CD4-positive, alpha-beta T cell (primary cell): ENCODE data around the gene MRPS24. TPM values are rescaled to one million over a fixed set of nuclear protein-coding genes. Genes with fewer than 3 reads are reported as not detected.

Experiments used
- ATAC-seq: fragments of 200-7000 bp; cut with Tn5 transposase; one replicate; pipeline ENCODE4 v1.10.0; 2022; ENCODE audit warnings: mild to moderate bottlenecking; ENCODE audit not compliant: poor library complexity
- CTCF ChIA-PET: fragments of 350-600 bp; sonication (Branson Sonifier 250); formaldehyde crosslinking; loops from one replicate; lab custom pipeline; 2021; ENCODE audit warnings: antibody characterized with exemption, inconsistent platforms; lab: Charles Lee
- POLR2A ChIA-PET: fragments of 350-600 bp; sonication (Branson Sonifier 250); formaldehyde crosslinking; loops from one replicate; lab custom pipeline; 2021; ENCODE audit warnings: antibody characterized with exemption, inconsistent platforms; lab: Charles Lee
- DNase-seq, 14 experiments: peaks; one replicate each; pipeline ENCODE4 v3.0.0-alpha.2; 2013 to 2020; ENCODE audit warnings: mixed read lengths in 2 of 14
- H3K27ac ChIP-seq, 2 donors: one replicate each; pipeline versions ENCODE4 v1.5.1 to v1.7.0; 2013; ENCODE audit warnings: low read length in 2 of 2, low read depth in 1 of 2, mild to moderate bottlenecking in 1 of 2
- H3K27me3 ChIP-seq, 2 experiments: 1 replicate in 1 of 2; 2 replicates in 1 of 2; pipeline versions ENCODE4 v1.6.1 to v1.7.0; 2013; ENCODE audit warnings: low read length in 2 of 2, control low read depth in 1 of 2, mild to moderate bottlenecking in 1 of 2, moderate library complexity in 1 of 2; ENCODE audit not compliant: insufficient read depth in 2 of 2, control insufficient read depth in 1 of 2
- H3K36me3 ChIP-seq: one replicate; pipeline ENCODE4 v1.6.1; 2013; ENCODE audit warnings: low read length, control low read depth; ENCODE audit not compliant: insufficient read depth
- H3K4me1 ChIP-seq: one replicate; pipeline ENCODE4 v1.6.1; 2013; ENCODE audit warnings: low read length, control low read depth; ENCODE audit not compliant: insufficient read depth
- H3K4me3 ChIP-seq: one replicate; pipeline ENCODE4 v1.5.1; 2013; ENCODE audit warnings: mild to moderate bottlenecking, low read length, moderate library complexity
- H3K9me3 ChIP-seq, 2 experiments: 1 replicate in 1 of 2; 2 replicates in 1 of 2; pipeline versions ENCODE4 v1.6.1 to v1.7.0; 2013; ENCODE audit warnings: low read length in 2 of 2, mild to moderate bottlenecking in 2 of 2, control low read depth in 1 of 2, moderate library complexity in 1 of 2; ENCODE audit not compliant: control insufficient read depth in 1 of 2, insufficient read depth in 1 of 2
- H3K27ac Mint-ChIP-seq: one replicate; pipeline ENCODE4 v1.8.0; 2020; ENCODE audit warnings: mixed read lengths
- H3K27me3 Mint-ChIP-seq: one replicate; pipeline ENCODE4 v1.8.0; 2021; ENCODE audit warnings: mixed read lengths
- H3K36me3 Mint-ChIP-seq: one replicate; pipeline ENCODE4 v1.8.0; 2021; ENCODE audit warnings: low read depth, mixed read lengths
- H3K4me1 Mint-ChIP-seq: one replicate; pipeline ENCODE4 v1.8.0; 2021; ENCODE audit warnings: low read depth, mixed read lengths
- H3K4me3 Mint-ChIP-seq: one replicate; pipeline ENCODE4 v1.8.0; 2020; ENCODE audit warnings: mild to moderate bottlenecking, mixed read lengths
- H3K9me3 Mint-ChIP-seq: one replicate; pipeline ENCODE4 v1.8.0; 2020; ENCODE audit warnings: mixed read lengths
- CTCF ChIP-seq: fragments of 200-600 bp; IDR thresholded peaks from one replicate; pipeline ENCODE4 v1.8.0; 2022; ENCODE audit warnings: antibody characterized with exemption, mild to moderate bottlenecking
- intact Hi-C, 2 experiments: fragments of 100-400 bp; cut with DNase I in 1 of 2; cut with micrococcal nuclease in 1 of 2; formaldehyde crosslinking; loops; one replicate each; pipeline versions ENCODE4 v1.15.1 to v1.9.0; 2023 to 2025; cut with DNase I, micrococcal nuclease
- total RNA-seq, 174 experiments: library from RNA in 2 of 174; stranded (reverse) in 2 of 174; gene quantifications; one replicate each; pipeline ENCODE4 v1.2.3 and lab custom pipeline; 2021 to 2026

The MRPS24 gene
- total RNA-seq, 2 experiments from 2014 or later, result 63.1 to 69.7 TPM

GRCh38 chr7:43895847-43896415 is 26.6 kb upstream of the MRPS24 start:
- TF ChIP-seq CTCF, result no peak
- CTCF ChIA-PET, result no interaction called here
- H3K27ac ChIP-seq, result no peak overlapping the region
- no peak overlapping the region for H3K4me3 ChIP-seq
- DNase-seq (no peak), ATAC-seq (no peak)
- intact Hi-C loops, result no loop called here
- H3K9me3 Mint-ChIP-seq, result no peaks in the 10 kb centered on the region
- POLR2A ChIA-PET, result no interaction called here
- peaks cover 25% of the 10 kb centered on the region for H3K36me3 Mint-ChIP-seq
- H3K27ac Mint-ChIP-seq, result no peak overlapping the region
- no peaks in the 10 kb centered on the region for H3K9me3 ChIP-seq
- peaks cover 3% of the 10 kb centered on the region for H3K36me3 ChIP-seq
- no peaks in the 10 kb centered on the region for H3K27me3 ChIP-seq
- H3K4me1 ChIP-seq, result peaks cover 21% of the 10 kb centered on the region
- no peak overlapping the region for H3K4me3 Mint-ChIP-seq
- H3K4me1 Mint-ChIP-seq, result peaks cover 60% of the 10 kb centered on the region
- H3K27me3 Mint-ChIP-seq, result no peaks in the 10 kb centered on the region

GRCh38 chr7:43891069-43891955 is 22.0 kb upstream of the MRPS24 start:
- H3K4me3 ChIP-seq, result no peak overlapping the region
- H3K27ac Mint-ChIP-seq, result no peak overlapping the region
- no peak for TF ChIP-seq CTCF
- no peak overlapping the region for H3K4me3 Mint-ChIP-seq
- peaks cover 14% of the 10 kb centered on the region for H3K4me1 ChIP-seq
- ChIA-PET POLR2A (no interaction called here), CTCF (no interaction called here)
- H3K27me3 Mint-ChIP-seq, result no peaks in the 10 kb centered on the region
- no peak overlapping the region for H3K27ac ChIP-seq
- peaks cover 29% of the 10 kb centered on the region for H3K36me3 Mint-ChIP-seq
- intact Hi-C loops, result no loop called here
- H3K9me3 Mint-ChIP-seq, result no peaks in the 10 kb centered on the region
- no peak for DNase-seq
- H3K36me3 ChIP-seq, result peaks cover 3% of the 10 kb centered on the region
- H3K9me3 ChIP-seq, result no peaks in the 10 kb centered on the region
- peaks cover 65% of the 10 kb centered on the region for H3K4me1 Mint-ChIP-seq
- ATAC-seq, result no peak
- no peaks in the 10 kb centered on the region for H3K27me3 ChIP-seq

GRCh38 chr7:43890468-43890867 is 21.2 kb upstream of the MRPS24 start:
- CTCF ChIA-PET, result no interaction called here
- peaks cover 14% of the 10 kb centered on the region for H3K4me1 ChIP-seq
- intact Hi-C loops, result no loop called here

More at GRCh38 chr7:43890468-43890867, 21.2 kb upstream of the MRPS24 start:
- peaks cover 4% of the 10 kb centered on the region for H3K36me3 ChIP-seq
- peaks cover 29% of the 10 kb centered on the region for H3K36me3 Mint-ChIP-seq
- POLR2A ChIA-PET, result no interaction called here
- H3K4me3 ChIP-seq, result no peak overlapping the region
- no peak overlapping the region for H3K27ac Mint-ChIP-seq
- no peak for TF ChIP-seq CTCF
- no peaks in the 10 kb centered on the region for H3K9me3 ChIP-seq
- no peak for ATAC-seq
- H3K27me3 Mint-ChIP-seq, result no peaks in the 10 kb centered on the region
- no peak for DNase-seq
- H3K4me3 Mint-ChIP-seq, result no peak overlapping the region
- peaks cover 58% of the 10 kb centered on the region for H3K4me1 Mint-ChIP-seq
- H3K9me3 Mint-ChIP-seq, result no peaks in the 10 kb centered on the region
- H3K27ac ChIP-seq, result no peak overlapping the region
- no peaks in the 10 kb centered on the region for H3K27me3 ChIP-seq
